ENCODE measurements around the gene STEAP2. TPM values are rescaled to one million over a fixed set of nuclear protein-coding genes. Genes with fewer than 3 reads are reported as not detected.

Gene STEAP2
- polyA plus RNA-seq, 3 donors, result not detected

GRCh38 chr7:90232430-90232829 lies 20.9 kb downstream of the STEAP2 start:
- no peak overlapping the region for H3K4me2 ChIP-seq (replicated peaks; ENCODE audit: extremely low read depth, low read length, poor library complexity, severe bottlenecking)
- no peaks in the 10 kb centered on the region for H3K27me3 ChIP-seq (ENCODE audit: control insufficient read depth in 2 of 2, insufficient read depth in 2 of 2, low read length in 2 of 2)
- H3K4me1 Mint-ChIP-seq, result no peaks in the 10 kb centered on the region
- intact Hi-C loops (cut with micrococcal nuclease), result no loop called here
- H3K4me1 ChIP-seq (ENCODE audit: control insufficient read depth in 1 of 2, insufficient read depth in 2 of 2, low read length in 2 of 2), result no peaks in the 10 kb centered on the region
- no peak overlapping the region for H2AFZ ChIP-seq (ENCODE audit: insufficient read depth, low read depth, low read length, poor library complexity, severe bottlenecking)
- 90% methylated on average over 2 of the region's 5 CpGs for WGBS (ENCODE audit: insufficient coverage)
- H4K20me1 ChIP-seq (ENCODE audit: insufficient read depth, low read length), result no peaks in the 10 kb centered on the region
- H3K36me3 Mint-ChIP-seq, result no peaks in the 10 kb centered on the region
- TF ChIP-seq CTCF (IDR thresholded peaks at IDR 0.05), result no peak
- H3K9me3 Mint-ChIP-seq, result no peaks in the 10 kb centered on the region
- DNase-seq, result no peak
- H3K4me3 ChIP-seq (replicated peaks in 1 of 3; ENCODE audit: low read depth in 2 of 3, low read length in 3 of 3), result no peak overlapping the region
- no peak overlapping the region for H3K27ac ChIP-seq (ENCODE audit: low read depth in 1 of 2, low read length in 2 of 2)
- H3K9me3 ChIP-seq (replicated peaks in 1 of 2; ENCODE audit: control insufficient read depth in 1 of 2, insufficient read depth in 1 of 2, low read length in 2 of 2), result no peaks in the 10 kb centered on the region
- H3K9ac ChIP-seq (ENCODE audit: insufficient read depth, low read length, poor library complexity, severe bottlenecking), result no peak overlapping the region
- H3K79me2 ChIP-seq (ENCODE audit: insufficient read depth, low read length), result no peaks in the 10 kb centered on the region
- H3K27ac Mint-ChIP-seq, result no peak overlapping the region
- H3K4me3 Mint-ChIP-seq, result no peak overlapping the region
- H3K27me3 Mint-ChIP-seq (ENCODE audit: low read depth in 3 of 3), result peaks cover 4 to 10% (median 5%) of the 10 kb centered on the region in 3 donors
- no peaks in the 10 kb centered on the region for H3K36me3 ChIP-seq (replicated peaks in 1 of 2; ENCODE audit: control insufficient read depth in 1 of 2, insufficient read depth in 2 of 2, low read length in 2 of 2)

GRCh38 chr7:90233569-90233968 lies 22.0 kb downstream of the STEAP2 start:
- Histone ChIP-seq H3K9me3 (replicated peaks in 1 of 2; ENCODE audit: control insufficient read depth in 1 of 2, insufficient read depth in 1 of 2, low read length in 2 of 2) (no peaks in the 10 kb centered on the region), H3K79me2 (ENCODE audit: insufficient read depth, low read length) (no peaks in the 10 kb centered on the region), H3K36me3 (replicated peaks in 1 of 2; ENCODE audit: control insufficient read depth in 1 of 2, insufficient read depth in 2 of 2, low read length in 2 of 2) (no peaks in the 10 kb centered on the region), H3K4me3 (replicated peaks in 1 of 3; ENCODE audit: low read depth in 2 of 3, low read length in 3 of 3) (no peak overlapping the region), H3K4me2 (replicated peaks; ENCODE audit: extremely low read depth, low read length, poor library complexity, severe bottlenecking) (no peak overlapping the region), H3K27ac (ENCODE audit: low read depth in 1 of 2, low read length in 2 of 2) (no peak overlapping the region), H3K9ac (ENCODE audit: insufficient read depth, low read length, poor library complexity, severe bottlenecking) (no peak overlapping the region), H4K20me1 (ENCODE audit: insufficient read depth, low read length) (no peaks in the 10 kb centered on the region), H3K27me3 (ENCODE audit: control insufficient read depth in 2 of 2, insufficient read depth in 2 of 2, low read length in 2 of 2) (no peaks in the 10 kb centered on the region), H2AFZ (ENCODE audit: insufficient read depth, low read depth, low read length, poor library complexity, severe bottlenecking) (no peak overlapping the region), H3K4me1 (ENCODE audit: control insufficient read depth in 1 of 2, insufficient read depth in 2 of 2, low read length in 2 of 2) (no peaks in the 10 kb centered on the region)
- no peak overlapping the region for H3K4me3 Mint-ChIP-seq
- H3K9me3 Mint-ChIP-seq, result no peaks in the 10 kb centered on the region
- H3K4me1 Mint-ChIP-seq, result no peaks in the 10 kb centered on the region
- peaks cover 4 to 9% (median 5%) of the 10 kb centered on the region in 3 donors for H3K27me3 Mint-ChIP-seq (ENCODE audit: low read depth in 3 of 3)
- DNase-seq, result no peak
- no peaks in the 10 kb centered on the region for H3K36me3 Mint-ChIP-seq
- WGBS (ENCODE audit: insufficient coverage), result 100% methylated on average over 1 of the region's 6 CpGs
- intact Hi-C loops (cut with micrococcal nuclease), result no loop called here
- no peak overlapping the region for H3K27ac Mint-ChIP-seq
- TF ChIP-seq CTCF (IDR thresholded peaks at IDR 0.05), result no peak
